ENCODE data around the gene MBOAT1. TPM values are rescaled to one million over a fixed set of nuclear protein-coding genes. Genes with fewer than 3 reads are reported as not detected.

Gene MBOAT1
- total RNA-seq, 4 donors from 2014 or later: 9.6 to 24.3 (median 12.6) TPM

DNA sequence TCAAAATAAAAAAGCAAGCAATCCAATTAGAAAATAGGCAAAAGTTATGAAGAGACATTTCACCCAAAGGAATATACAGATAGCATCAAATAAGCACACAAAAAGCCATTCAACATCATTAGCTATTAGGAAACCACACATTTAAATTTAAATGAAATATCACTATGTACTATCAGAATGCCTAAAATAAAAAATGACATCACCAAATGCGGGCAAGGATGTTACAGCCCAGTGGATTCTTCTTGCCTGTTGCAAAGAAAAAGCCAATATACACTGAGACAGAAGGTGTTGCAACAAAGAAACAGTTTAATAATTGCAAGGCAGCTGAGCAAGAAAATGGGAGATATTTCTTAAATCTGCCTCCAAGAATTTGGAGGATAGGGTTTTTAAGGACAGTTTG lies 31.0 kb upstream of the MBOAT1 start:
- intact Hi-C loops (cut with DNase I): no loop called here
- DNase-seq: no peak
- WGBS, 2 donors: 90 to 92% methylated on average over 1 of the region's 1 CpG
- H3K27ac ChIP-seq: no peak overlapping the region
- H3K36me3 ChIP-seq: no peaks in the 10 kb centered on the region
- H3K4me3 ChIP-seq (replicated peaks in 1 of 3): no peak overlapping the region
- TF ChIP-seq, protein P1, sequence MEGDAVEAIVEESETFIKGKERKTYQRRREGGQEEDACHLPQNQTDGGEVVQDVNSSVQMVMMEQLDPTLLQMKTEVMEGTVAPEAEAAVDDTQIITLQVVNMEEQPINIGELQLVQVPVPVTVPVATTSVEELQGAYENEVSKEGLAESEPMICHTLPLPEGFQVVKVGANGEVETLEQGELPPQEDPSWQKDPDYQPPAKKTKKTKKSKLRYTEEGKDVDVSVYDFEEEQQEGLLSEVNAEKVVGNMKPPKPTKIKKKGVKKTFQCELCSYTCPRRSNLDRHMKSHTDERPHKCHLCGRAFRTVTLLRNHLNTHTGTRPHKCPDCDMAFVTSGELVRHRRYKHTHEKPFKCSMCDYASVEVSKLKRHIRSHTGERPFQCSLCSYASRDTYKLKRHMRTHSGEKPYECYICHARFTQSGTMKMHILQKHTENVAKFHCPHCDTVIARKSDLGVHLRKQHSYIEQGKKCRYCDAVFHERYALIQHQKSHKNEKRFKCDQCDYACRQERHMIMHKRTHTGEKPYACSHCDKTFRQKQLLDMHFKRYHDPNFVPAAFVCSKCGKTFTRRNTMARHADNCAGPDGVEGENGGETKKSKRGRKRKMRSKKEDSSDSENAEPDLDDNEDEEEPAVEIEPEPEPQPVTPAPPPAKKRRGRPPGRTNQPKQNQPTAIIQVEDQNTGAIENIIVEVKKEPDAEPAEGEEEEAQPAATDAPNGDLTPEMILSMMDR (IDR thresholded peaks at IDR 0.05): no peak
- no peak for TF ChIP-seq POLR2A (IDR thresholded peaks at IDR 0.05)
- H3K9me3 ChIP-seq: no peaks in the 10 kb centered on the region
- H3K27me3 ChIP-seq: no peaks in the 10 kb centered on the region
- no peaks in the 10 kb centered on the region for H3K4me1 ChIP-seq

DNA sequence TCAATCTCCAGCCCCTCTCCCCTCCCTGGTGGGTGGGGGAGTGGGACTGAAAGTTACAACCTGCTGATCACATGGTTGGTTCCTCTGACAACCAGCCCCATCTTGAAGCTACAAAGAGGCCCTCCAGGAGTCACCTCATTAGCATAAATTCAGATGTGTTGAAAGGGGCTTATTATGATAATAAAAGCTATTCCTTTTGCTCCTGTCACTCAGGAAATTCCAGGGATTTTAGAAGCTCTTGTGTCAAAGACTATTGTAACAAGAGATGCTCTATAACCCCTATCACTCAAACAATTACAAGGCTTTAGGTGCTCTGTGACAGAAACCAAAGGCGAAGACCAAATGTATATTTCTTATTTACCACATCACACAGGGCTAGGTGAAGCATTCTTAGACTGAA lies 30.1 kb upstream of the MBOAT1 start:
- intact Hi-C loops (cut with DNase I): no loop called here
- H3K27ac ChIP-seq: no peak overlapping the region
- 100% methylated on average over 1 of the region's 1 CpG for WGBS, 2 donors

DNA sequence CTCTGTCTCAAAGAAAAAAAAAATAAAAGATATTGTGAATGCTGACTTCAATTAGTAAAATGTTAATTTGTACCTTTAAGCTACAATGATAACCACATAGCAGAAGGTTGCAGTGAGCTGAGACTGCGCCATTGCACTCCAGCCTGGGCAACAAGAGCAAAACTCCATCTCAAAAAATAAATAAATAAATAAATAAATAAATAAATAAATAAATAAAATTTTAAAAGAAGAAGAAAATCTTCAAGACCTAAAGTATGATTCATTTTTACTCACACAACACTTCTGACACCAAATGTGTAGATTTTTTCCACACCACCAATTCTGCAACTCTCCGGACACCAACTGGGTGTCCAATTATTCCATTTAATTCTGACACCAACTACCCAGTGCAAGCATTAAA lies 28.8 kb upstream of the MBOAT1 start:
- intact Hi-C loops (cut with DNase I): no loop called here
- 94 to 99% methylated on average over 2 of the region's 2 CpGs for WGBS, 2 donors
- H3K36me3 ChIP-seq: no peaks in the 10 kb centered on the region
- no peaks in the 10 kb centered on the region for H3K27me3 ChIP-seq
- no peak overlapping the region for H3K4me3 ChIP-seq (replicated peaks in 1 of 3)
- no peaks in the 10 kb centered on the region for H3K4me1 ChIP-seq
- no peak for DNase-seq
- H3K27ac ChIP-seq: no peak overlapping the region
- TF ChIP-seq POLR2A (IDR thresholded peaks at IDR 0.05): no peak
- TF ChIP-seq, protein P1 (IDR thresholded peaks at IDR 0.05): no peak
- H3K9me3 ChIP-seq: no peaks in the 10 kb centered on the region

More for the DNA sequence above, 30.1 kb upstream of the MBOAT1 start:
- H3K9me3 ChIP-seq: no peaks in the 10 kb centered on the region
- H3K4me3 ChIP-seq (replicated peaks in 1 of 3): no peak overlapping the region
- no peak for TF ChIP-seq POLR2A (IDR thresholded peaks at IDR 0.05)
- TF ChIP-seq, protein P1 (IDR thresholded peaks at IDR 0.05): no peak
- no peak for DNase-seq
- H3K27me3 ChIP-seq: no peaks in the 10 kb centered on the region
- H3K4me1 ChIP-seq: no peaks in the 10 kb centered on the region
- H3K36me3 ChIP-seq: no peaks in the 10 kb centered on the region

DNA sequence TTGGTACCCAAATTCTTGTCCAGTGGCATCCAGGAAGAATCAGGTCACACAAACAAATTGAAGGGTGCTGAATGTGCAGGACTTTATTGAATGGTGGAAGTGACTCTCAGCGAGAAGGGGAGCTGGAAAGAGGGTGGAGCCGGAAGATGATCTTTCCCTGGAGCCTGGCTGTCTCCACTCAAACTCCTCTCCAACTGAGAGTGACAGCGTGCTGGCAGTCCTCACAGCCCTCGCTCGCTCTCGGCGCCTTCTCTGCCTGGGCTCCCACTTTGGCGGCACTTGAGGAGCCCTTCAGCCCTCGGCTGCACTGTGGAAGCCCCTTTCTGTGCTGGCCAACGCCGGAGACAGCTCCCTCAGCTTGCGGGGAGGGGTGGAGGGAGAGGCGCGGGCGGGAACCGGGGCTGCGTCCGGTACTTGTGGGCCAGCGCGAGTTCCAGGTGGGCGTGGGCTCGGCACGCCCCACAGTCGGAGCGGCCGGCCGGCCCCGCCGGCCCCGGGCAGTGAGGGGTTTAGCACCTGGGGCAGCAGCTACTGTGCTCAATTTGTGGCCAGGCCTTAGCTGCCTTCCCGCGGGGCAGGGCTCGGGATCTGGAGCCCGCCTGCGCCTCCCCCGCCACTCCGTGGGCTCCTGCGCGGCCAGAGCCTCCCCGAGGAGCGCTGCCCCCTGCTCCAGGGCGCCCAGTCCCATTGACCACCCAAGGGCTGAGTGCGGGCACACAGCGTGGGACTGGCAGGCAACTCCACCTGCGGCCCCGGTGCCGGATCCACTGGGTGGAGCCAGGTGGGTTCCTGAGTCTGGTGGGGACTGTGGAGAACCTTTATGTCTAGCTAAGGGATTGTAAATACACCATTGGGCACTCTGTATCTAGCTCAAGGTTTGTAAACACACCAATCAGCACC lies 26.7 kb upstream of the MBOAT1 start:
- 91 to 92% methylated on average over 30 to 40 of the region's 47 CpGs for WGBS, 2 donors
- no peaks in the 10 kb centered on the region for H3K27me3 ChIP-seq
- no peak overlapping the region for H3K4me3 ChIP-seq (replicated peaks in 1 of 3)

More for the DNA sequence above, 26.7 kb upstream of the MBOAT1 start:
- Histone ChIP-seq H3K4me1 (no peaks in the 10 kb centered on the region), H3K27ac (no peak overlapping the region), H3K9me3 (no peaks in the 10 kb centered on the region), H3K36me3 (no peaks in the 10 kb centered on the region)
- DNase-seq: no peak
- no peak for TF ChIP-seq POLR2A (IDR thresholded peaks at IDR 0.05)
- TF ChIP-seq, protein P1 (IDR thresholded peaks at IDR 0.05): no peak
- intact Hi-C loops (cut with DNase I): no loop called here
